ENCODE data around the gene FGF22. TPM values are rescaled to one million over a fixed set of nuclear protein-coding genes. Genes with fewer than 3 reads are reported as not detected.

The FGF22 gene
- total RNA-seq, 1 donor from 2014 or later = 0.73 TPM

- TF ChIP-seq CTCF (IDR thresholded peaks at IDR 0.05) = no peak
- Mint-ChIP-seq H3K9me3 (no peaks in the 10 kb centered on the region), H3K4me1 (peaks cover 13% of the 10 kb centered on the region), H3K36me3 (ENCODE audit: low read depth) (peaks cover 42% of the 10 kb centered on the region), H3K27ac (no peak overlapping the region), H3K4me3 (no peak overlapping the region), H3K27me3 (no peaks in the 10 kb centered on the region)
- CTCF ChIA-PET = interaction anchor here (1.3 kb wide), 1 partner anchor 66 kb away, joined by 3 read pairs; no protein-coding TSS in a partner anchor
- intact Hi-C loops (cut with micrococcal nuclease) = no loop called here
- no peak for ATAC-seq (ENCODE audit: low read depth)
- DNase-seq = no peak
- POLR2A ChIA-PET = interaction anchor here (3.6 kb wide), 1 partner anchor 10 kb away, joined by 21 read pairs; no protein-coding TSS in a partner anchor
Observed at GRCh38 chr19:650121-650520, 10.4 kb downstream of the FGF22 start.

- intact Hi-C loops (cut with micrococcal nuclease) = no loop called here
- Mint-ChIP-seq H3K36me3 (ENCODE audit: low read depth) (peaks cover 47% of the 10 kb centered on the region), H3K27me3 (no peaks in the 10 kb centered on the region), H3K4me3 (no peak overlapping the region), H3K27ac (no peak overlapping the region), H3K9me3 (no peaks in the 10 kb centered on the region), H3K4me1 (peaks cover 20% of the 10 kb centered on the region)
- ATAC-seq (ENCODE audit: low read depth) (no peak), DNase-seq (no peak)
- no peak for TF ChIP-seq CTCF (IDR thresholded peaks at IDR 0.05)
- CTCF ChIA-PET = interaction anchor here (1.3 kb wide), 1 partner anchor 67 kb away, joined by 3 read pairs; no protein-coding TSS in a partner anchor
- POLR2A ChIA-PET = no interaction called here
Observed at GRCh38 chr19:651114-651818, 11.6 kb downstream of the FGF22 start.

- ChIA-PET POLR2A (no interaction called here), CTCF (no interaction called here)
- TF ChIP-seq CTCF (IDR thresholded peaks at IDR 0.05) = no peak
- ATAC-seq (ENCODE audit: low read depth) (no peak), DNase-seq (no peak)
- intact Hi-C loops (cut with micrococcal nuclease) = no loop called here
- Mint-ChIP-seq H3K4me1 (peaks cover 21% of the 10 kb centered on the region), H3K36me3 (ENCODE audit: low read depth) (peaks cover 44% of the 10 kb centered on the region), H3K9me3 (no peaks in the 10 kb centered on the region), H3K27ac (no peak overlapping the region), H3K4me3 (no peak overlapping the region), H3K27me3 (no peaks in the 10 kb centered on the region)
Observed at GRCh38 chr19:651991-652390, 12.3 kb downstream of the FGF22 start.

- intact Hi-C loops (cut with micrococcal nuclease) = no loop called here
- Mint-ChIP-seq H3K4me3 (no peak overlapping the region), H3K27ac (no peak overlapping the region), H3K36me3 (ENCODE audit: low read depth) (peaks cover 45% of the 10 kb centered on the region), H3K4me1 (peaks cover 25% of the 10 kb centered on the region), H3K27me3 (no peaks in the 10 kb centered on the region), H3K9me3 (no peaks in the 10 kb centered on the region)
- no peak for TF ChIP-seq CTCF (IDR thresholded peaks at IDR 0.05)
- ATAC-seq (ENCODE audit: low read depth) = no peak
- ChIA-PET POLR2A (no interaction called here), CTCF (no interaction called here)
- DNase-seq = no peak
Observed at GRCh38 chr19:652467-653389, 13.0 kb downstream of the FGF22 start.

- intact Hi-C loops (cut with micrococcal nuclease) = no loop called here
- no peak for DNase-seq
- ChIA-PET POLR2A (no interaction called here), CTCF (no interaction called here)
- Mint-ChIP-seq H3K4me1 (peaks cover 23% of the 10 kb centered on the region), H3K27ac (no peak overlapping the region), H3K9me3 (no peaks in the 10 kb centered on the region), H3K36me3 (ENCODE audit: low read depth) (peaks cover 42% of the 10 kb centered on the region), H3K4me3 (no peak overlapping the region), H3K27me3 (no peaks in the 10 kb centered on the region)
- ATAC-seq (ENCODE audit: low read depth) = no peak
- no peak for TF ChIP-seq CTCF (IDR thresholded peaks at IDR 0.05)
Observed at GRCh38 chr19:653425-653824, 13.7 kb downstream of the FGF22 start.
